ENCODE results near the gene ANGPTL2.

DNA sequence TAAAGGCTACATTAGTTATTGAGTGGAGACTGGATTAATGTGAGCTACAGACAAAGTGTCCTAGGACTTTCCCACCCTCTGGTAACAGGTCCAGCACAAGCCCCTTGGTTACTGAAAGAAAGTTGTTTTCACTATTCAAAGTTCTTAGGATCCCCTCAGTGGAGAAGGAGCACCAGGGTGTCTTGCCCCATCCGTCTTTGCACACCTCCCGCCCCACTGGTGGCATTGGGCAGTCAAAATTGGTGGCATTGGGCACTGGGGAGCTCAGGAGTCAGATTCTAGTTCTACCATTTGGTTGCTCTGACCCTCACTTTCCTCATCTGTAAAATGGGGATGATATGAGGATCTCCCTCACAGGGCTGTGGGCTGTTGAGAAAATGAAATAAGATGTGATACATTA, 2.4 kb upstream of the ANGPTL2 start:
- TF ChIP-seq RAD21 (IDR thresholded peaks at IDR 0.05) (no peak), JUND (IDR thresholded peaks at IDR 0.05) (no peak), SP1 (IDR thresholded peaks at IDR 0.05) (no peak), GABPA (IDR thresholded peaks at IDR 0.05 in 1 of 2, conservative IDR thresholded peaks at IDR 0.05 in 1 of 2) (no peak), FOXA2 (IDR thresholded peaks at IDR 0.05) (no peak), NR2F2 (IDR thresholded peaks at IDR 0.05) (no peak), FOXA1 (IDR thresholded peaks at IDR 0.05) (no peak), EGR1 (IDR thresholded peaks at IDR 0.05; ENCODE audit: low read depth in 2 of 2) (no peak)
- TF ChIP-seq, protein P1, sequence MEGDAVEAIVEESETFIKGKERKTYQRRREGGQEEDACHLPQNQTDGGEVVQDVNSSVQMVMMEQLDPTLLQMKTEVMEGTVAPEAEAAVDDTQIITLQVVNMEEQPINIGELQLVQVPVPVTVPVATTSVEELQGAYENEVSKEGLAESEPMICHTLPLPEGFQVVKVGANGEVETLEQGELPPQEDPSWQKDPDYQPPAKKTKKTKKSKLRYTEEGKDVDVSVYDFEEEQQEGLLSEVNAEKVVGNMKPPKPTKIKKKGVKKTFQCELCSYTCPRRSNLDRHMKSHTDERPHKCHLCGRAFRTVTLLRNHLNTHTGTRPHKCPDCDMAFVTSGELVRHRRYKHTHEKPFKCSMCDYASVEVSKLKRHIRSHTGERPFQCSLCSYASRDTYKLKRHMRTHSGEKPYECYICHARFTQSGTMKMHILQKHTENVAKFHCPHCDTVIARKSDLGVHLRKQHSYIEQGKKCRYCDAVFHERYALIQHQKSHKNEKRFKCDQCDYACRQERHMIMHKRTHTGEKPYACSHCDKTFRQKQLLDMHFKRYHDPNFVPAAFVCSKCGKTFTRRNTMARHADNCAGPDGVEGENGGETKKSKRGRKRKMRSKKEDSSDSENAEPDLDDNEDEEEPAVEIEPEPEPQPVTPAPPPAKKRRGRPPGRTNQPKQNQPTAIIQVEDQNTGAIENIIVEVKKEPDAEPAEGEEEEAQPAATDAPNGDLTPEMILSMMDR (IDR thresholded peaks at IDR 0.05; ENCODE audit: low read depth, low read length, missing input control): no peak
- TF ChIP-seq, protein P2, sequence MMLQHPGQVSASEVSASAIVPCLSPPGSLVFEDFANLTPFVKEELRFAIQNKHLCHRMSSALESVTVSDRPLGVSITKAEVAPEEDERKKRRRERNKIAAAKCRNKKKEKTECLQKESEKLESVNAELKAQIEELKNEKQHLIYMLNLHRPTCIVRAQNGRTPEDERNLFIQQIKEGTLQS (IDR thresholded peaks at IDR 0.05): no peak
- TF ChIP-seq, protein P3, sequence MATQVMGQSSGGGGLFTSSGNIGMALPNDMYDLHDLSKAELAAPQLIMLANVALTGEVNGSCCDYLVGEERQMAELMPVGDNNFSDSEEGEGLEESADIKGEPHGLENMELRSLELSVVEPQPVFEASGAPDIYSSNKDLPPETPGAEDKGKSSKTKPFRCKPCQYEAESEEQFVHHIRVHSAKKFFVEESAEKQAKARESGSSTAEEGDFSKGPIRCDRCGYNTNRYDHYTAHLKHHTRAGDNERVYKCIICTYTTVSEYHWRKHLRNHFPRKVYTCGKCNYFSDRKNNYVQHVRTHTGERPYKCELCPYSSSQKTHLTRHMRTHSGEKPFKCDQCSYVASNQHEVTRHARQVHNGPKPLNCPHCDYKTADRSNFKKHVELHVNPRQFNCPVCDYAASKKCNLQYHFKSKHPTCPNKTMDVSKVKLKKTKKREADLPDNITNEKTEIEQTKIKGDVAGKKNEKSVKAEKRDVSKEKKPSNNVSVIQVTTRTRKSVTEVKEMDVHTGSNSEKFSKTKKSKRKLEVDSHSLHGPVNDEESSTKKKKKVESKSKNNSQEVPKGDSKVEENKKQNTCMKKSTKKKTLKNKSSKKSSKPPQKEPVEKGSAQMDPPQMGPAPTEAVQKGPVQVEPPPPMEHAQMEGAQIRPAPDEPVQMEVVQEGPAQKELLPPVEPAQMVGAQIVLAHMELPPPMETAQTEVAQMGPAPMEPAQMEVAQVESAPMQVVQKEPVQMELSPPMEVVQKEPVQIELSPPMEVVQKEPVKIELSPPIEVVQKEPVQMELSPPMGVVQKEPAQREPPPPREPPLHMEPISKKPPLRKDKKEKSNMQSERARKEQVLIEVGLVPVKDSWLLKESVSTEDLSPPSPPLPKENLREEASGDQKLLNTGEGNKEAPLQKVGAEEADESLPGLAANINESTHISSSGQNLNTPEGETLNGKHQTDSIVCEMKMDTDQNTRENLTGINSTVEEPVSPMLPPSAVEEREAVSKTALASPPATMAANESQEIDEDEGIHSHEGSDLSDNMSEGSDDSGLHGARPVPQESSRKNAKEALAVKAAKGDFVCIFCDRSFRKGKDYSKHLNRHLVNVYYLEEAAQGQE (IDR thresholded peaks at IDR 0.05): no peak
- TF ChIP-seq, protein P4, sequence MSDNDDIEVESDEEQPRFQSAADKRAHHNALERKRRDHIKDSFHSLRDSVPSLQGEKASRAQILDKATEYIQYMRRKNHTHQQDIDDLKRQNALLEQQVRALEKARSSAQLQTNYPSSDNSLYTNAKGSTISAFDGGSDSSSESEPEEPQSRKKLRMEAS (IDR thresholded peaks at IDR 0.05): no peak
- TF ChIP-seq, protein P5, sequence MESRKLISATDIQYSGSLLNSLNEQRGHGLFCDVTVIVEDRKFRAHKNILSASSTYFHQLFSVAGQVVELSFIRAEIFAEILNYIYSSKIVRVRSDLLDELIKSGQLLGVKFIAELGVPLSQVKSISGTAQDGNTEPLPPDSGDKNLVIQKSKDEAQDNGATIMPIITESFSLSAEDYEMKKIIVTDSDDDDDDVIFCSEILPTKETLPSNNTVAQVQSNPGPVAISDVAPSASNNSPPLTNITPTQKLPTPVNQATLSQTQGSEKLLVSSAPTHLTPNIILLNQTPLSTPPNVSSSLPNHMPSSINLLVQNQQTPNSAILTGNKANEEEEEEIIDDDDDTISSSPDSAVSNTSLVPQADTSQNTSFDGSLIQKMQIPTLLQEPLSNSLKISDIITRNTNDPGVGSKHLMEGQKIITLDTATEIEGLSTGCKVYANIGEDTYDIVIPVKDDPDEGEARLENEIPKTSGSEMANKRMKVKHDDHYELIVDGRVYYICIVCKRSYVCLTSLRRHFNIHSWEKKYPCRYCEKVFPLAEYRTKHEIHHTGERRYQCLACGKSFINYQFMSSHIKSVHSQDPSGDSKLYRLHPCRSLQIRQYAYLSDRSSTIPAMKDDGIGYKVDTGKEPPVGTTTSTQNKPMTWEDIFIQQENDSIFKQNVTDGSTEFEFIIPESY (IDR thresholded peaks at IDR 0.05): no peak
